ENCODE data around the gene EXOC1.
A peak's percentile ranks its signal among the peaks of the same experiment; 100 is the strongest.
"Not testable (repeated sequence)": the region's sequence is repeated elsewhere in the genome, so short reads cannot be mapped to it uniquely, and the experiment has no call there.

The EXOC1 gene, protein sequence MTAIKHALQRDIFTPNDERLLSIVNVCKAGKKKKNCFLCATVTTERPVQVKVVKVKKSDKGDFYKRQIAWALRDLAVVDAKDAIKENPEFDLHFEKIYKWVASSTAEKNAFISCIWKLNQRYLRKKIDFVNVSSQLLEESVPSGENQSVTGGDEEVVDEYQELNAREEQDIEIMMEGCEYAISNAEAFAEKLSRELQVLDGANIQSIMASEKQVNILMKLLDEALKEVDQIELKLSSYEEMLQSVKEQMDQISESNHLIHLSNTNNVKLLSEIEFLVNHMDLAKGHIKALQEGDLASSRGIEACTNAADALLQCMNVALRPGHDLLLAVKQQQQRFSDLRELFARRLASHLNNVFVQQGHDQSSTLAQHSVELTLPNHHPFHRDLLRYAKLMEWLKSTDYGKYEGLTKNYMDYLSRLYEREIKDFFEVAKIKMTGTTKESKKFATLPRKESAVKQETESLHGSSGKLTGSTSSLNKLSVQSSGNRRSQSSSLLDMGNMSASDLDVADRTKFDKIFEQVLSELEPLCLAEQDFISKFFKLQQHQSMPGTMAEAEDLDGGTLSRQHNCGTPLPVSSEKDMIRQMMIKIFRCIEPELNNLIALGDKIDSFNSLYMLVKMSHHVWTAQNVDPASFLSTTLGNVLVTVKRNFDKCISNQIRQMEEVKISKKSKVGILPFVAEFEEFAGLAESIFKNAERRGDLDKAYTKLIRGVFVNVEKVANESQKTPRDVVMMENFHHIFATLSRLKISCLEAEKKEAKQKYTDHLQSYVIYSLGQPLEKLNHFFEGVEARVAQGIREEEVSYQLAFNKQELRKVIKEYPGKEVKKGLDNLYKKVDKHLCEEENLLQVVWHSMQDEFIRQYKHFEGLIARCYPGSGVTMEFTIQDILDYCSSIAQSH

DNA sequence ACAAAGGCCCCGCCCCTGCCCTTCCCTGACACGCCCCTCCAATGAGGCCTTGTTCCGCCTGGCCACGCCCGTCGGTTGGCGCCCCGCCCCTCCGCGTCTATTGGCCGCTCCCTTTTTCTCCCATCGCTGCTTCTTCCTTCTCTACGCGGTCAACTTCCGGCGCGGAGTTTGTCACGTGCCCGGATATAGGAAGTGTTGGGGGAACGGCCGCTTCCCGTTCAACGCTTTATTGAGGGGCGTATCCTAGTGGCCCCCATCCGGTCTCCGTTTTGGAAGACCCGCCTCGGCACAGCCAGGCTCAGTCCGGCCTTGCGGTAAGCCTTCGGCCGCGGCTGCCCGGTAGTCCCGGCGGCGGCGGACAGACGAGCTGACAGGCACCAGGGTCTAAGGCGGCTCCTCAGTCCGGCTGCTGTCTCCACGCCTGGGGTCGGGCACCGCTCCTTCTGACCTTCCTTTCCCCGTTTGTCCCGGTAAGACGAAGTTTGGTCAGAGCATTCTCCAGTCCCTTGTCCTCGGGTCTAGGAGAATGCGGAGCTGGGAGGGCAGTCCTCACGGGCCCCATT, at the start of gene EXOC1:
Gene EXOC1, plus strand, starts transcription at position 165 of the 563 bp plus-strand sequence. CDS start 4,676 bp downstream, outside the sequence.
- peak; percentile 99 for DNase-seq

- DNase-seq, result no peak
These were observed 45.9 kb upstream of the EXOC1 start for GRCh38 chr4:55807556-55807955.

DNA sequence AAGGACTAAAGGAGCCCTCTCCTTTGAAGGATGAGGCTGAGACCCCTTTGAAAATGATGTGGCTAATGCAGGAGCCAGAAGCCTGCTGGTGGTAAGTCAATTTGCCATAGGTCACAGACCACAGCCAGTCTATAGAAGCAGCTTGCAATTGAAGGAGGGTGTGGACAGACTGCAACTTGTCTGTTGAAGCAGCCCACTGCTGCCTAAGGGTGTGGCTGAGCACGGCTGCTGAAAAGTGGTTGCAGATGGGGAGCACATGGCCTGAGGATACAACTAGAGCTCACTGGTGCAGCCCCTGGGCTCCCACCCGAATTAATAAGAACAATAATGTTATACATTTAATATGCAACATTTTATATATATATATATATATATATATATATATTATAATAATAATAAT, 45.3 kb upstream of the EXOC1 start:
- no peak for DNase-seq

GRCh38 chr4:55808632-55809031, 44.8 kb upstream of the EXOC1 start:
- DNase-seq, result no peak

DNA sequence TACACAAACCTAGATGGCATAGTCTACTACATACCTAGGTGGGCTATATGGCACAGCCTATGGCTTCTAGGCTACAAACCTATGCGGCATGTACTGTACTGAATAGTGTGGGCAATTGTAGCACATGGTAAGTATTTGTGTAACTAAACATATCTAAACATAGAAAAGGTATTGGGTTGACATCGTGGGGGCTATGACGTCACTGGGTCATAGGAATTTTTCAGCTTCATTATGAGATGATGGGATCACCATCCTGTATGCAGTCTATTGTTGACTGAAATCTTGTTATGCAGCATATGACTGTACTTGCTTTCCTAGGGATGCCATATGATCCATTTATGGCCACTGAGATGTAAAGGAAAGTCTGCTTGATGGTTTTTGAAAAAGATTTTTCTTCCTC, 35.8 kb upstream of the EXOC1 start:
- DNase-seq, result no peak

DNA sequence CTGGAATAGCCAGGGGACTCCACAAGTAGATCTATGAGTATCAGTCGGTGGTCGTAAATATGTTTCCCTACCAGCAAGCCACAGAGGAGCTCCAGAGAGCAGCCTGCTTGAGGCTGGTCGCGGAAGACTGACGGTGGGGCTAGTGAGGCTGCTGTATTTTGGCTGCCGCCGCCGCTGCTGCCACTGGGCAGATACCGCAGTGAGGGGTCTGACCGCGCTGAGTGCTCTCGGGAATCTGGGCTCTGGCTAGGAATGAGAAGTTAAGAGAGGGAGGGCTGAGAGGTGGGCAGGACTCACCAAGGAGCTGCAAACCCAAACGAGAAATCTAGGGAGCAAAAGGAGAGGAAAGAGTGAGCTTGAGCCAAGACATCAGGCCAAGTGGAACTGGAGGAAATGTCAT, 33.8 kb upstream of the EXOC1 start, which contains the start of gene EXOC1L:
Gene EXOC1L, plus strand, starts transcription at position 157 of the 400 bp plus-strand sequence. Its CDS starts 237 bp downstream, at position 394.
- DNase-seq, result peak; percentile 27

- DNase-seq, result no peak
These were observed 33.2 kb upstream of the EXOC1 start for GRCh38 chr4:55820279-55820678.

- DNase-seq, result no peak
These were observed 31.1 kb upstream of the EXOC1 start for GRCh38 chr4:55822329-55822728.

DNA sequence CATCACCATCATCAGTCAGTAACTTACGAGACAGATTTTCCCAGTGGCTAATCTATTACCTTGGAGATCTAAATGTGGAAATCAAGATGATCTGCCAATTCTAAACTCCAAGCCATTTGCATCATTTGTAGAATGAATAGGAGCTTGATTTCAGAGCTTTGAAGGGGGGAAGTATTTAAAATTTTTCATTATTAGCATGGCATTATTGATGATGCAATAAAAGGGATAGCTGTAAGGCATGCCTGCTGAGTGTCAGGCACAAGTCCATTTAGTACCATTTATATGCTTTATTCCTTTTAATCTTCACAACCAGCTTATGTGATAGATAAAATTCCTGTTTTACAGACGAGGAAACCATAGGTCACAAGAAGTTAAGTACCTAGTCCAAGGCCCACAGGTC, 28.6 kb upstream of the EXOC1 start:
- DNase-seq, result no peak

GRCh38 chr4:55826986-55827385, 26.5 kb upstream of the EXOC1 start:
- DNase-seq, result no peak

- DNase-seq, result no peak
These were observed 25.9 kb upstream of the EXOC1 start for GRCh38 chr4:55827582-55827981.

DNA sequence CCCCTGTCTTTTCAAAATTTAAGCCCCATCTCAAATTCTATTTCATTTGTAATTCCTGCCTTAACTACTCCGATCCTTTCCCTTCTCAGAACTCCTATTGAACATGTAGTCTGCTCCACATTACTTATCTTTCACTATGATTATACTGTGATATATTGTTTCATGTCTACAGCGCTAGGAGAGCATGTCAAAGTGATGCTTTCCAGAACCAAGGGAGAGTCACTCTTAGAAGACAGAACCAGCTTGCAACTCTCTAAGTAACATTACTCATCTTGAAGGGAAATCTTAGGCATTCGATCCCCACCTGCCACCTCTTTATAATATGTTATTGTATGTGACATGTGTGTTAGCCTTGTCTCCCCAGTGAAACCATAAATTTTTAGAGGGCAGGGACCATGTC, 23.4 kb upstream of the EXOC1 start:
- DNase-seq, result no peak

DNA sequence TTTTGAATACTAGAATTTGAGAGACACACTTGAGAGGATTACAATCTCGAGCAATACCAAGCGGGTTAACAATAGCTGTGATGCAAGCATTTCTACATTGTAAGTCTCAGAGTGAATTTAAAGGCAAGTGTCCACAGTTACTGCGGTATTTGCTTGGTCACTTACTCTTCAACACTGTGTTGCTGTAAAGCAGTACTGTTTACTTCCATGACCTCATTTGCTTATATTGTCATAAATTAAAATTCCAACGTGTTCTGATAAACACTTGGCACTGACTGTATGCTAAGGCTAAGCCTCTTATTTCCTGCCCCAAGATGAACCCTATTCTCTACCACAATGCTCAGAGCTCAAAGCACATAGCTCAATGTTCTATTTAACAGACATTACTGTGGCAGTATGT, 22.7 kb upstream of the EXOC1 start:
- no peak for DNase-seq

DNA sequence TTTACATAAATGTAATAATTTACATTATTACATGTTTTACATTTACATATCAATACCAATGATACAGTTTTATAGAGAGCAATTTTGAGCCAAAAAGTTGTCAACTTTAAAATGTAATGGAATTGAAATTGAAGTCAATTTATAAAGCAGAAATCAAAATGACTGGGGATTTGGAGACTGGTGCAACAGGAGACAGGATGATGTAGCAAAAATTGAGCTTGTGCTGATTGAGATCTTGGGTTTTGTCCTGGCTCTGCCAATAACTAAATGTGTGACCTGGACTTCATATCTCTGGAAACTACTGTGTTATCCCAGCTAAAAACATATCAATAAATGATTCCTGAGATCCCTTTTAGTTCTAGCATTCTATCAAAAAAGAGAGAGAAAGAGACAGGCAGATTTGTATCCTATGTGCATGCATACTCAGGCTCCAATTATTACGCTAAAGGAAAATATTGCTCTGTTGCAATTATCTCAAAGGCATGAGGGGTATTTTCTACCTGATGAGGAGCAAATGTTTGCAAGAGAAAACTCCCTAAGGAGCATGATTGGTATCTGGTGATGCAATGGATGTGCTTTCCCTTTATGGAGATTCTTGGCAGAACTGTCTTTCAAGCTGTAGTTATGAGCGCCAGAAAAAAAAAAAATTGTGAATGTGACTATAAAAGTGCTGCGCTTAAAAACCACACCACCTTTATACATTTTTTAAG, 19.2 kb upstream of the EXOC1 start:
- no peak for DNase-seq

DNA sequence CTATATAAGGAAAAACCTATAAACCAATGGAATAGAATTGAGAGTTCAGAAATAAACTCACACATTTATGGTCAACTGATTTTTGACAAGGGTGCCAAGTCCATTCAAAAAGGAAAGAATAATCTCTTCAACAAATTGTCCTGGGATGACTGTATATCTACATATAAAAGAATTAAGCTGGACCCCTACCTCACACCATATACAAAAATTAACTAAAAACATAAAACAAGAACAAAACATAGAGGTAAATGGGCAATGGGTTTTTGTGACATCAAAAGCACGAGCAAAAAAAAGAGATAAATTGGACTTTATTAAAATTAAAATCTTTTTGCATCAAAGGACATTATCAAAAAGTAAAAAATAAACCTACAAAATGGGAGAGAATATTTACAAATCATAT, 15.5 kb upstream of the EXOC1 start:
- DNase-seq, result no peak

DNA sequence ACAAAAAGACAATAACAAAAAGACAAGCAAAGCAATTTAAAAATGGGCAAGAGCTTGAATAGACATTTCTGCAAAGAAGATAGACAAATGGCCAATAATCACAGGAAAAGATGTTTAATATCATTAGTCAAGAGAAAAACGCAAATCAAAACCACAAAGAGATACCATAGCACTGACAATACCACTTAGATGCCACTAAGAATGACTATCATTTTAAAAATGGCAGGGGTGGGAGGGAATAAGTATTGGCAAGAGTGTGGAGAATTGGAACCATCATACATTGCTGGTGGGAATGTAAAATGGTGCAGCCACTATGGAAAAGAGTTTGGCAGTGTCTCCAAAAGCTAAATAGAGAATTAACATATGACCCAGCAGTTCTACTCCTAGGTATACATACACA, 15.1 kb upstream of the EXOC1 start:
- DNase-seq, result no peak

DNA sequence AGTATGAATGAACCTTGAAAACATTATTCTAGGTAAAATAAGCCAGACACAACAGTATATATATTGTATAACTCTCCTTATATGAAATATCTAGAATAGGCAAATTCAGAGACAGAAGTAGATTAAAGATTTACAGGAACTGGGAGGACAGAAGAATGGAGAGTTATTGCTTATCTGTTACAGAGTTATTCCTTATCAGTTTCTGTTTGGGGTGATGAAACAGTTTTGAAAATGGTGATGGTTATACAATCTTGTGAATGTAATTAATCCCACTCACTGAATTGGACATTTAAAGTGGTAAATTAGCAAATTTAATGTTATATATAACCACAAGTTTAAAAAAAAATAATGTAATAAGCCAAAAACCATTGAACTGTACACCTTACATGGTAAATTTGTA, 14.5 kb upstream of the EXOC1 start:
- no peak for DNase-seq

GRCh38 chr4:55840956-55841355, 12.5 kb upstream of the EXOC1 start:
- DNase-seq, result no peak

GRCh38 chr4:55841373-55842239, 11.8 kb upstream of the EXOC1 start:
- DNase-seq, result not testable (repeated sequence)

DNA sequence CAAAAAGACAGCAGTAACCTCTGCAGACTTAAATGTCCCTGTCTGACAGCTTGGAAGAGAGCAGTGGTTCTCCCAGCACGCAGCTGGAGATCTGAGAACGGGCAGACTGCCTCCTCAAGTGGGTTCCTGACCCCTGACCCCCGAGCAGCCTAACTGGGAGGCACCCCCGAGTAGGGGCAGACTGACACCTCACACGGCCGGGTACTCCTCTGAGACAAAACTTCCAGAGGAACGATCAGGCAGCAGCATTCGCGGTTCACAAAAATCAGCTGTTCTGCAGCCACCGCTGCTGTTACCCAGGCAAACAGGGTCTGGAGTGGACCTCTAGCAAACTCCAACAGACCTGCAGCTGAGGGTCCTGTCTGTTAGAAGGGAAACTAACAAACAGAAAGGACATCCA, 11.1 kb upstream of the EXOC1 start:
- not testable (repeated sequence) for DNase-seq

DNA sequence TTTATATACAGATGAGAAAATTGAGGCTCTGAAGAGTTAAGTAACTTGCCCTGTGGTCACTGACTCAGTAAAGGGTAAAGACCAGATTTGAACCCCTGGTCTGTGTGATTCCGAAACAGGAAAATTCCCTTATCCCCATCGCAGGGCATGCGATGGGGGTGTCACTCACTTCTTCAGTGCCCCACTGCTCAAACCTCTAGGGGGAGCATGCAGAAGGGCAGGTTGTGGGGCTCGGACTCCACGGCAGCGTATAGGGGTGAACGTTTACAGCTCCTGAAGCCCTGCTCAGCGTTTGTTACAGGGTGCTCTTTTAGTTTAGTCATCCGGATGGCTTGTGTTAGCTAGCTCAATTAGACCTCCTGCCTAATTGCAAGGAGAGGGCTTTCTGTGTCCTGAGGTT, 3.7 kb upstream of the EXOC1 start:
- no peak for DNase-seq

GRCh38 chr4:55851885-55852284, 1.6 kb upstream of the EXOC1 start:
- DNase-seq, result no peak

Measured in stimulated activated CD8-positive, alpha-beta memory T cell treated with anti-CD3 and anti-CD28 coated beads, Interleukin-4, amount 100 ng/mL, for 48 hours (primary cell).